CD4-positive, alpha-beta T cell treated with Interleukin-4 for 4 hours (primary cell): ENCODE data around the gene OVAAL.

Experiments
- DNase-seq: peaks from one replicate; pipeline ENCODE4 v3.0.0-alpha.2; 2020

The OVAAL gene

GRCh38 chr1:180571060-180571831, 12.5 kb downstream of the OVAAL start:
- no peak for DNase-seq

DNA sequence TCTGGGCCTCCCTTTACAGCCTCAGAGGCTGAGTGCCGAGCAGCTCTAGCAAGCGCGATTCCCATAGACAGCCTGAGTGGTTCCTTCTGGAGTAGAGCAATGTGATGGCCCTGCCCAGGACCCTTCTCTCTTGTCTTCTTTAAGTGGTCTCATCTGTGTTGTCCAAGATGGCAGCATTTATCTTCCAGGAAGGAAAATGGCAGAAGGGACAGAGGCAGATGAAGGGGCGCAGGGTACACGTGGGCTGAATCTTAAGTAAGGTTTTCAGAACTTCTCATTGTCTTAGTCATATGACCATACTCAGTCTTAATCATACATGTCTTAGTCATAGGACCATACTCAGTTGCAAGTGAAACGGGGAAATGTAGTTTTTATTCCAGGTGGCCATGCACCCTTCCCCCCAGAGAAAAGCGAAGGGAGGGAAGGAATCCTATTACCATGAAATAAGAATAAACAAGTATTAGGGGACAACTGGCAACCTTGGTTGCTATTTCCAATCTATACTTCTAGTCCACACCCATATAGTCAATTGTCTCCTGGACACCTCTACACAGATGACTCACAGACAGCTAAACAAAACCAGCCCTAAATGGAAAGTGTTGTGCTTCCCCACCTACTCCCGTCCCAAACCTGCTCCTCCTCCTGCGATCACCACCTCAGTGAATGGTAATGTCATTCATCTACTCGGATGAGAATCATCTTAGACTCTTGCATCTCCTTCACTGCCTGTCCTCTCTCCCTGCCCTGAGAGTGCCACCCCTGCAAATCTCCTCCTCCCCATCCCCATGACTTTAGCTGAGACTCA, 13.3 kb downstream of the OVAAL start:
- DNase-seq = no peak

DNA sequence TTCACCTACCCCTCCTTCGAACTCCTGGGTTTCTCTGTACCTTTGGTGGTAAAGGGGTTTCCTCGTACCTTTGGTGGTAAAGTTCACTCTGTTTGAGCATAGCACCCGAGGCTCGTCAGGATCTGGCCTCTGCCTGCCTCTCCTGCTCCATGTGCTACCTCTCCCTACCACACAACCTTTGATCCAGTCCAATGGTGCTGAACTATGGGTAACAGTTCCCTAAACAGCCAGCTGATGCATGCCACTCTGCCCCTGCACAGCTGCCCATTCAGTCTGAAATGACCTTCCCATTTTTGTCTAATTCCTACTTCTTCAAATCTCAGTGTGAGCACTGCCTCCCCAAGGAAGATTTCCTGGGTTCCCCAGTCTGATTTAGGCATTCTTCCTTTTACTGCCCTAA, 14.0 kb downstream of the OVAAL start:
- DNase-seq = no peak

DNA sequence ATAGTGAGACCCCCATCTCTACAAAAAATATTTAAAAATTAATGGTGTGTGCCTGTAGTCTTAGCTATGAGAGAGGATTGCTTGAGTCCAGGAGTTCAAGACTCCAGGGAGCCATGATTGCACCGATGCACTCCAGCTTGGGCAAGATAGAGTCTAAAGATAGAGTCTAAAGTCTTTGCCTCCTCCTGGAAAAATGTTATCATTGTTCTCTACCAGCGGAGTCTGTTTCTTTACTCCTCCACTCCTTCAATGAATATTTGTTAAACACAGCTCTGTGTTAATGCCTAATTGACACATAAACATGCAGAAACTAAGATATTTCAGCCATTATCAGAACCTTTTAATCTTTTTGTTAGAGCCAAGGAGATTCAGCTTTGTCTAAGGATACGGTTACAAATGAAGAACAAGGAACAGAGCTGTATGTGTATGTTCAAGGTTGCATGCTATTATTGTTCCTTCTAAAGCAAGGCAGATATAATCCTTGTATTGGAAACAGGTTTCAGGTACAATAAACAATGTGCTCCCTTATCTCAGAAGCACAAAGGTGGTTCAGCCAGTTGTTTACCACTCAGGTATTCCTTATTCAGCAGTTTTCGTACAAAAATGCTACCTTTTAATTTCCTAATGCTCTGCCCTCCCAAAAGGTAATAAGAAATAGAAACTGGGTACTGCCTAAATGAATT, 15.4 kb downstream of the OVAAL start:
- DNase-seq = no peak

GRCh38 chr1:180577361-180577760, 18.6 kb downstream of the OVAAL start:
- no peak for DNase-seq

DNA sequence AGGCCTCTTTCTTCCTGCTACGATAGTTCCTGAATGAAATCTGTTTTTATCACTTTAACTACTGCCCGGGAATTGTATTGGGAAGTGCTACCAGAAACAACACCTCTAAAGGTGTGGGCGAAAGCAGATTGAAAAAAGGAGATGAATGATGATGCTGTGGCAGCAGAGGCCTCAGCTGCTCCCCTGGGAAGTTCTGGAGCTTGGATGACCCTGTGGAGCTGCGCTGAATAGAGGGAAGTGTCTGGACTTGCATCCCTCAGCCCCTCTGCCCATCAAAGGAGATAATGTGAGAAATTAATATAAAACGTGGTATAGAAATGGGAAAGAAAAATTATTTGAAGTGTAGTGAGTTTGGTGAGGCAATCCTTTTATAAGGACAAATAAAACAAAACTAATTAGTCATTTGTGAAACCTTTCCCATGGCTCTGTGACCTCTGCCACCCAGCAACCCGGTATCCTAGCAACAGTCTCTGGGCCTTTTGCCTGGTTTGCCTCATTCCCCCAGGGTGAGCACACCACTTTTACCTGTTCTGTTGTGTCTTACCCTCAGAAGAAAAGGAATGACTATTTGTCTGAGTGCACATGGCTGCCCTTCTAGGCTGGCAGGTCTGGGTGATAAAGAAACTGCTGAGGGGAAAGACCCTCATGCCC, 21.3 kb downstream of the OVAAL start:
- no peak for DNase-seq

- DNase-seq = no peak
Observed at GRCh38 chr1:180581635-180582039, 22.9 kb downstream of the OVAAL start.

GRCh38 chr1:180584869-180585268, 26.1 kb downstream of the OVAAL start:
- DNase-seq = no peak

GRCh38 chr1:180585994-180586359, 27.2 kb downstream of the OVAAL start:
- DNase-seq = no peak

- DNase-seq = no peak
Observed at GRCh38 chr1:180586671-180587155, 27.9 kb downstream of the OVAAL start.

DNA sequence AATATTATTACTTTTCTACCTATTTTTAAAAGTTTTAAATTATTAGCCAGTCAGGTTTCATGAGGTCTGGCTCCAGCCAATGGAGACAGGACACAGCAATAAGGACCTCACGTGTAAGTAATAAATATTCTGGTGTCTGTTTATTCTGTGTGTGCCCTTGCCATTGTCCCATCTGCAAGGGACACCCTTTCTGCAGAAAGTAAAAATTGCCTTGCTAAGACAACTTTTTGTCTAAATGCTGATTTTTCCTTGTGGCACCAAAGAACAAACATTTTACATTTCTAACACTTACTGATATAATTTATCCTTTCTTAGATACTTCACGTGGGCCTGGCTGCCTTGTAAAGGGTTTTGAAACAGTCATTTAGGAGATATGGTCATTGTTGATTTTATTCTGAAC, 29.4 kb downstream of the OVAAL start:
- no peak for DNase-seq

DNA sequence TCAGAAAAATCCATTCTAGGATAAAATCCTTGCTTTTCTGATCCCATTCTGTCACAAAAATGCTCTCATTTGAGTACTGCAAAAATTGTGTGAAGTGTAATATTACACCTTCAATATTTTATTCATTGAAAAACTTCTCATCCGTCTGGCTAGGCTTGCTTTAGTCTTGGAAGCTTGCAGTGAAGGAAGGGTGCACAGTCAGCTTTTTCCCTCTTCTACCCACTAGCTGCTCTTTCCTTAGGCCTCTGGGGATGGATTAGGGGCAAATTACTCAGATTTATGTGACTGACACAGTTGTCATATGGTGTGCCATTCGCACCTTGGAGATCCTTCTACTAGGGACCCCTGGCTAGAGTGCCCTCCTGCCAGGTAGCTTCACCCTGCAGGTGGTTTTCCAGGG, 32.1 kb downstream of the OVAAL start:
- DNase-seq = no peak

- no peak for DNase-seq
Observed at GRCh38 chr1:180593382-180593781, 34.6 kb downstream of the OVAAL start.

GRCh38 chr1:180594723-180595122, 36.0 kb downstream of the OVAAL start:
- DNase-seq = no peak

DNA sequence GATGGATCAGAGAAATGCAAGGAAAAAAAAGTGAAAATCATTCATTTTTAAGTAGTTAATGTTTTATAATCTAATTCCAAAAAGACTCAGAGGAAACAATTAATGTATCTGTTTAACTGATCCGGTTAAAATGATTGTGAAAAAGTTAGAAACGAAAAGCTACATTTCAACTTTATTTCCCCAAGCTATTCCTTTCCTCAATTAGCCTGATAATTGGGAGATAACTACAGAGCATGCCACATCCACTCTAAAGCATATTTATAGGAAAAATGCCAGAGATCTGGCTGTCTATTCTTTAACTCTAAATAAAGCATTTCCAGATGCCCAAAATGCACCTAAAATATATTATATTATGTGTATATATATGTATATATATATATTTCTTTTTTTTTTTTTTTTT, 37.2 kb downstream of the OVAAL start:
- no peak for DNase-seq

GRCh38 chr1:180597520-180597919, 38.8 kb downstream of the OVAAL start:
- DNase-seq = no peak

- no peak for DNase-seq
Observed at GRCh38 chr1:180598333-180598974, 39.7 kb downstream of the OVAAL start.

DNA sequence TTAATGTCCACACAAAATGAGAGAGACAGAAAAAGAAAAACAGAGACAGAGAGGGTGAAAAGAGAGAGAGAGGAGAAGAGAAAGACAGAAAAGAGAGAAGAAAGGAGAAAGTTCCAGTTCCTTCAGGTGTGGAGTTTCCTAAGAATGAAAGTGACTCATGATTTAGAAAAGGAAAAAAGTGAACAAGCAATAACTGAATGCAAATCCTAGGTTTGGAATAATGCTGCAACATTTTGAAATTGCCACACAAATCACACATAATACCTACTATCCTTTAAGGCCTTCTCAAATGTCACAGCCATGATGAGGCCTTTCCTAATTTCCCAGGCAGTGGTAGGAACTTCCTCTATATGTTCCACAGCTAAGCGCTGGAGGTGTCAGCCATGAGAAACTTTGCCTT, 41.6 kb downstream of the OVAAL start:
- DNase-seq = no peak

DNA sequence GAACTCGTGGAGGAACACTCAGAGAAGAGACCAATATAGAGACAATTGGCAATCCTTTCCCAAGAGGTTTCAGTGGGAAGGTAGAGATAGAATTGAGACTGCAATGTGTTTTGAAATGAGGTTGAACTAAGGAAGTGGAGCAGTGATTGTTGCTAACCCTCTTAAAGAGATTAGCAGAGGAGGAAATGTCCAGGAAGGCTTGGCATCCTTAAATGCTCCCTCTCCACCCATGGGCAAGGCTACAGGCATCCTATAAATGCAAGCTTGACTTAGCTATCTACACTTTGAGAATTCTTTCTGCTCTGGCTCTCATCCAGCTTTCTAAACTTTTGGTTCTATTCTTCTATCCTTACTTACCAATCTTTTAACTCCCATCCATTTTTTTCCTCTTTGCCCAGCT, 42.7 kb downstream of the OVAAL start:
- DNase-seq = no peak

GRCh38 chr1:180603223-180603849, 44.6 kb downstream of the OVAAL start:
- no peak for DNase-seq

- DNase-seq = no peak
Observed at GRCh38 chr1:180603850-180604226, 45.1 kb downstream of the OVAAL start.

DNA sequence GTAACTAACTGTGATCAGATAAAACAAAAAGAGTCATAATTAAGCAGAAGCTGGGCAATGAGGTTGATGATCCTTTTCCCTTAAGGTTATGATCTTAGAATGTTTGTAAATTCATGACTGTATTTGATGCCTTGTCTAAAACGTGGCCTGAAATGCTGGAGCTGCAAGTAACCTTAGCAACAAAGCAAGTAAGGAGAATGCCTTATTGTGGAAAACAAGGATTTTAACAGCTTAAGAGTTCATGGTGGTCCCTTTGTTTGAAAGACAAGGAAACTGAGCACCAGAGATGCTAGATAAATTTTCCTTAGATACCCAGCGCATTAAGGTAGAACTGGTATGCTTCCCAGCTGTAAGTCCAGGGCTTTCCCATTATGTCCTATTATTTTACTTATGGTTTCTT, 47.4 kb downstream of the OVAAL start:
- DNase-seq = no peak
